SH-SY5Y (cell line): Measurements from ENCODE around the gene PFDN1.

Experiments used
- GATA2 ChIP-seq: IDR thresholded peaks from 2 replicates; pipeline ENCODE4 v1.6.1; 2011; ENCODE audit warnings: mild to moderate bottlenecking, low read depth, low read length
- GATA3 ChIP-seq: IDR thresholded peaks from 2 replicates; pipeline ENCODE4 v1.6.1; 2011; ENCODE audit warnings: low read depth, mild to moderate bottlenecking, low read length, moderate library complexity

GRCh38 chr5:140319833-140320232 lies 16.9 kb upstream of the PFDN1 start:
- TF ChIP-seq GATA2: no peak
- no peak for TF ChIP-seq GATA3
